GM21423 (cell line): Measurements from ENCODE around the gene RNASE8.
"Not testable (repeated sequence)": the region's sequence is repeated elsewhere in the genome, so short reads cannot be mapped to it uniquely, and the experiment has no call there.

Experiments used
- ATAC-seq: cut with Tn5 transposase; IDR thresholded peaks from one replicate; pipeline ENCODE4 v1.9.1; 2021; ENCODE audit warnings: mild to moderate bottlenecking, moderate library complexity; ENCODE audit not compliant: unreplicated experiment

RNASE8 gene

DNA sequence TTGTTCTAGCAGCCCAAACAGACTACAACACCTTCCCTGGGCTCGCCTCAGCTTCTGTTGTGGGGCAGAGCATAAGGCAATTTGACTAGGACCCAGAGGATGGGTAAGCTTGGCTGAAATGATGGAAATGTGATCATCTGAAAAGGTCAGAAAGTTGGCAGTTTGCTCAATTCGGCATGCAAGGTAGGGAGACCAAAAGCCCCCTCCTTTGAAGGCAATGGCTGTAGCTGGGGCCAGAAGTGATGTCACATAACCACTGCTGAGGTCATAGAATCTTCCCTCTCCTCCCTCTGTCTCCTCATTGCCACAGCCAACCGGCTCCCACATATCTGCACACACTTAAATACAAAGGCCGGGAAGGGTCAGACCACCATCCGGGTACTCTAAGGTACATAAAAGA, 27.7 kb upstream of the RNASE8 start, which contains the start of gene TPPP2:
TPPP2 (plus strand) TSS at position 301 of the 400 bp plus-strand sequence. CDS start 365 bp downstream, outside the sequence.
- ATAC-seq = no peak

DNA sequence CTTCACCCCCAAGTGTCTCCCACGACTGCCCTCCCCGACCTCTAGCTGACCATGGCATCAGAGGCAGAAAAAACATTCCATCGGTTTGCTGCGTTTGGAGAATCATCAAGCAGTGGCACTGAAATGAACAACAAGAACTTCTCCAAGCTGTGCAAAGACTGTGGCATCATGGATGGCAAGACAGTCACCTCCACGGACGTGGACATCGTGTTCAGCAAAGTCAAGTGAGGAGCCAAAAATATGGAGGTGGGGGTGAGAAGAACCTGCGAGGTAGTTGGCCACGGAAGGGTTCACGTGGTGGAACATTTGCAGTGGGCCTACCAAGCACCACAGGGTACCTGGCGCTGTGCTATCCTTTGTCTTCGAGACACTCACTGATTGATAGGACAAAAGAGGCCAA, 27.1 kb upstream of the RNASE8 start:
- ATAC-seq = no peak

DNA sequence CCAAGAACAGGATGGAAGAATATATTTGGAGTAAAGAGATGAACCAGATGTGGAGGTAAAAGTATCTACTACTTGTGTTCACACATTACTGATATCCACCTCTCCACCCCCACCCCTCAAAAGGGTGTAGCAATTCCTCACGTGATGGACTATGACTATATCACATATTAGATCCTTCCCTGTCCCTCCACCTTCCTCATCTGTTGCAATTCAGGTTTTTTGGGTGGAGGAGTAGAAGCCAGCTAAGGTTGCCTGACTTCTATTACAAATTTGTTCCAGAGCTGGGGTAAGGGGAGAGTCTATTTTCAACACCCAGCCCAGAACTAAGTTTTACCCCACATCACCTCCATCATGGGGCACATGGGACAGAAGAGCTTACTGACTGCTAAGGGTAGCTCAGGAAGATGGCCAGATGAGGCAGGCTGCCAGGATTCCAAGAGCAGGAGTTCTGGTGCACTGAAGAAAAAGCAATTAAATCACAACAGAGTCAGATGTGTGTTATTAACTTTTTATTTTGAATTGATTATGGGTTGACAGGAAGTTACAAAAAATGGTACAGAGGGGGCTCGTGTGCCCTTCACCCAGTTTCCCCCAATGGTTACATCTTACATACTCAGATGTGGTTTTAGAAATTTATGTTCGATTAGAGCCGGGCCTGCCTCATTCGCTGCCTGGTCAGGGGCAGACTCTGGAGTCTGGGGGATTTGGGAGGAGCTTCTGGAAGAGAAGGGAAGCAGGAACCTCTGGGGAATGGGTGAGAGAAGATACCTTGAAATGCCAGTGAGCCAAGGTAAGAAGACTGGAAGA, 25.1 kb upstream of the RNASE8 start:
- no peak for ATAC-seq

DNA sequence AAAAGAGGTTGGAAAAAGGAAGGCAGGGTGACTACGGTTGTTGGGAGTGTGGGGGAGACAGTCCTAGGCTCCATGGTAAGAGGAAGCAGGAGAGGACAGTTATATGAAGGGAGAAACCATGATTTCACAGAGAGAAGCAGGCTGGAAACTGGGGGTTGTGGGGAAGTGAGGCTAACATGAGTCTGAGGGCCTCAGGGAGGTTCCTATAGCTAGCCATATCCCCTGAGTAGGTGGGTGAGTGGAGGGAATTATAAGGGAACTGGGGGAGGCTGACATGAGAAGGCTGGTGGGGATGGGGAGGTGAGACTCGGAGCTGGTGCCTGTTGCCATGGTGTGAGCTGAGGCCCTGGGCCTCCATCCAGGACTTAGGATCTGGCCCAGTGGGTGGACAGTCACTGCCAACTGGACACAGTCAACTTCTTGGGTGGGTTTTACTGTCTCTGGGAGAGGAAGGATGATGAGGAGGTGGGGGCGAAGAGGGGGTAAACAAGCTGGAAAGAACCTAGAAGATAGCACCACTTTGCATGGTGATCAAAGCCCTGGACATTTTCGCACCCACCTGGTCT, 24.4 kb upstream of the RNASE8 start:
- ATAC-seq = no peak

DNA sequence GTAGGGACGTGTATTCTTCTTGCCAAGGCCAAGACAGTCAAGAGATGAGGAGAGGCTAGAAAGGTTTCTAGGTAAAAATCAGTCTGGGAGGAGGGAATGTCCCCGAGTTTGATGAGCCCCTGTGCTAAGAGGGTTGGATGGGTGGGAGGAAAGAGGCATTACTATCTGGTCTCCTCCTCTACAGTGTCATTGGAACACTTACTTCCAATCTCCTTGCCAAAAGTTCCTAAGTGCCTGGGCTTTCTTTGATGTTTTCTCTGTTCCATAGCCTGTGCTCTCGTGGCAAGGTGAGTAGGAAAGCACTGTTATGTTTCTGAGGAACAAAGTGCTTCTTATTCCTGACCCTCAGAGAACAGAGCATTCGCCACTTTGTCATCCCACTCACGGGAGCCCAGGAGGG, 22.9 kb upstream of the RNASE8 start, which contains the start of gene RNASE13:
RNASE13 (minus strand) TSS at position 101 of the 400 bp plus-strand sequence. CDS start 519 bp downstream, outside the sequence.
- ATAC-seq = no peak

DNA sequence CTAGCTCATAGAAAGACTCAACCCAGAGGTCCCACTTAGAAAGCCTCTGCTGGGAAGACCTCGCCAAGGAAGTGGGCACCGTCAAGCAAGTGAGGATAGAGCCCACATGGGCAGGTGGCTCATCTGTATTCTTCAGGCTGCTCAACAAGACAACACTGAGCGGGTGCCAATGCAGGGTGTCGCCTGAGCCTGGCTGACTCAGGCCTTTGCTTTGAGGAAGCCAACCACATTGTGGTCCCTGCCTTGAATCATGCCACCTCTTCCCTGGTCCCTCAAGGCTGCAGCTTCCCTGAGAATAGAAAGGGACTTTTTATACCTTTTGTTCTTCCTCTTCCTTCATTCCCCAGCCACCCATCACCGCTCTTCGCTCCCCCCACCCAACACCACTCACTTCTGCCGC, 20.9 kb upstream of the RNASE8 start:
- no peak for ATAC-seq

DNA sequence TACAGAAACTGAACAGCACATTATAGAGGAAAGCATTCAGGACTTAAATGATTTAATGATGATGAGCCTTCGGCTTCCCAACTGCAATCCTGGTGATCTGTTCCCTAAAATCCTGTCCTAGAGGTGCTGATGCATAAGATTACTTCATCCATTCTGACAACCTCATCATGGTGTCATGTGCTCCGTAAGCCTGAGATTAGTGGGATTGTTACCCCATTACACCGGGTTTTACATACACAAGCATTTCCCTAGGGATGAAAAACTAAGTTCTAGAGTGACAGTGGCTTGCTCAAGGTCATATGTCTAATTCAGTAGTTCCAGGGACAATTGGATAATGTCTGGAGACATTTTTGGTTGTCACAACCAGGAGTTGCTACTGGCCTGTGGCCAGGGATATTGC, 20.5 kb upstream of the RNASE8 start:
- no peak for ATAC-seq

DNA sequence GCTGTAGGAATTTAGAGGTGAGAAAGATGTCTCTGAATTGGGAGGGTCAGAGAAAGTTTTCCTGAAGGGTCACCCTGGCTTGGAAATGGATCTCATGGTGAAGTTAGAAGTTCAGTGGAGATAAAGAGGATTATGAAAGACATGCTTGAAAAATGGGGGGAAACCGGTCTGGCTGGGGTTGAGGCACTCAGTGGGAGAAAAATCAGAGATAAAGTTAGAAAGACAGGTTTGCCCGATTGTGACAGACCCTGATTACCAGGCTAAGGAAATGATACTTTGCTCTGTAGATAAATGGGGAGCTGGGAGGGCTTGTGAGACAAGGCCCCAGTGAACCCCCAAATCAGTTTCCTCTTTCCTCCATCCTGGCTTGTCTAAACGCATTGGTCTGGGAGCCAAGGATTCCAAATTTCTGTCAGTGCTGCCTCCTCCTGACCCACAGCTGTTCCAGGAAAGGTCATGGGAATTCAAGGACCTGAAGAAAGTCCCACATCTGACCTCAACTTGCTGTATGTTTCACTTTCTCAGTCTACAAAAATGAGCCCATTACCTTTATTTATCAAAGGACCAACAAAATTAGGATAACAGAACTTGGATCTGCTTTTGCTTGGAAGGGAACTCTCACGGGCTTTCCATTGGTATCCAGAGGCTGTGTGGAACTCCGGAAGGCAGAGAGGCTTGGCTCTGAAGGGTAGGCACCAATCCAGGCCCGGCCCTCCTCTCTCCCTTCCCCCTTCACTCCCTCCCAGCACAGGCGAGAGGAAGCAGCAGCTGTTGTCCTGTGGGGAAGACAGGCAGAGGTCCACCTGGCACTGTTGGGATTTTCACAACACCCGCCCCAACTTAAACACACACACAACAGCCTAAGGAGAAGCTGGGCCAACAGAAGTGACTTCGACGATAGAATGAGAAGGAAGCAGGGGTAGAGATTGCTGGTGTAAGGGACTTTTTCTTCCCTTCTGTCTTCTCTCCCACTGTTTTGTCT, 18.9 kb upstream of the RNASE8 start:
- no peak for ATAC-seq

DNA sequence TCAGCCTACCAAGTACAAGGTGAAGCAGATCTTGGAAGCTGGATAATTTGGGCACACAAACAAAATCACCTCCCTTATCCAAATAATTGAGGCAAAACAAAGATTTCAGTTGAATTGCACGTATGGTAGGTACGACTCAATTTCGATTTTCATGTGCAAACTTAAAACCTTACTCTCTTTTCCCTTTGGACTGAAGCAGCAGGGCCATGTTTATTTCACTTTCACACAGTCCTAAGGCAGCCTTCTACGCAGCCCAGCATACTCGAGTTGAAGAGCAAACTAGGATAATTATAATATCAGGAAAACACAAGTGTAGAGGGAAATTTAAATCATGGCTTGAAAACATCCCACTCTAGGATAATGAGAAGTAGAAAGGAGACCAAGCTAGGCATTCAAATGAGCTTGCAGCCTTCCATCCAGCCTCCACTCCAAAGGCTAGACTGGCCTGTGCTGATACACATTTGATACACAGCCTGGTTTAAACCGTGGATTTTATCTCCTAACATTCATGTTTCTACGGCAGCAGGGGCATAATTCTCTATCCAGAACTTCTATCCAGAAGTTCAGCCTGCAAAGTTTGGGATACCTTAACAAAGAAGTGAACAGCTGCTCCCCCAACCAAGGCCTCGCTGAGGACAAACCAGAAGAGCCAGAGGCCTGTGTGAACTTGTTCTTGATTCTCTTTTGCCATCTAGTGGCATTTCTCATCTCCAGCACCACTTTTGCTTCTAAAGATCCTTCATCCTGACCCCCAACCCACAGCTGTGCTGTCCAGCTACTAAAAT, 17.8 kb upstream of the RNASE8 start:
- no peak for ATAC-seq

DNA sequence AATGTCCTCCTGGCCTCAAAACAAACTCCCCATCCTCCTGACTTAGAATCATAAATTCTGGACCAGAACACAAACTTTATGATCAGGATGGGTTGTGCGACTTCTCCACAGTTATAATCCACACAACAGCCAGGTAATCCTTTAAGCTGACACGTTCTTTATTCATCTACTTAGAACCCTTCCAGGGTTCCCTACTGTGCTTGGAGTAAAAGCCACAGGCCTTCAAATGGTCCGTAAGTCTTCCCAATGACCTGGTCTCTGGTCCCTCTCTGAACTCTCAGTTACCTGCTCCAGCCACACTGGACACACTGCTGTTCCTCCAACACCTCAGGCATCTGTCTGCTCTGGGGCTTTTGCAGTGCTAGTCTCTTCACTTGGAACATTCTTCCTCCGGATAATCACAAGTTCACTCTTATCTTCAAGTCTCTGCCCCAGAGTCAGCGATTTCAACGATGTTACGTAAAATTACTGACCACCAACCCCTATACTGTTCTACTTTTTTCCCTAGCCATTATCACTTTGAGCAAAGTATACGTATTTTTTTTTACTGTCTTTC, 17.2 kb upstream of the RNASE8 start:
- ATAC-seq = no peak

DNA sequence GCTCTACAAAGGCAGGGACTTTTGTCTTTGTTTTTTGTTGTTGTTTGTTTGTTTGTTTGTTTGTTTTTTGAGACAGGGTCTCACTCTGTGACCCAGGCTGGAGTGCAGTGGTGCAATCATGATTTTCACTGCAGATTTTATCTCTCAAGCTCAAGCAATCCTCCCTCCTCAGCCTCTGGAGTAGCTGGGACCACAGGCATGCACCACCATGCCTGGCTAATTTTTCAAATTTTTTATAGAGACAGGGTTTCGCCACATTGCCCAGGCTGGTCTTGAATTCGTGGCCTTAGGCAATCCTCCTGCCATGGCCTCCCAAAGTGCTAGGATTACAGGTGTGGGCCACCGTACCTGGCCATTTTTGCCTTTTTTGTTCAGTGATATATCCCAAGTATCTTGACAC, 16.7 kb upstream of the RNASE8 start:
- ATAC-seq = not testable (repeated sequence)

DNA sequence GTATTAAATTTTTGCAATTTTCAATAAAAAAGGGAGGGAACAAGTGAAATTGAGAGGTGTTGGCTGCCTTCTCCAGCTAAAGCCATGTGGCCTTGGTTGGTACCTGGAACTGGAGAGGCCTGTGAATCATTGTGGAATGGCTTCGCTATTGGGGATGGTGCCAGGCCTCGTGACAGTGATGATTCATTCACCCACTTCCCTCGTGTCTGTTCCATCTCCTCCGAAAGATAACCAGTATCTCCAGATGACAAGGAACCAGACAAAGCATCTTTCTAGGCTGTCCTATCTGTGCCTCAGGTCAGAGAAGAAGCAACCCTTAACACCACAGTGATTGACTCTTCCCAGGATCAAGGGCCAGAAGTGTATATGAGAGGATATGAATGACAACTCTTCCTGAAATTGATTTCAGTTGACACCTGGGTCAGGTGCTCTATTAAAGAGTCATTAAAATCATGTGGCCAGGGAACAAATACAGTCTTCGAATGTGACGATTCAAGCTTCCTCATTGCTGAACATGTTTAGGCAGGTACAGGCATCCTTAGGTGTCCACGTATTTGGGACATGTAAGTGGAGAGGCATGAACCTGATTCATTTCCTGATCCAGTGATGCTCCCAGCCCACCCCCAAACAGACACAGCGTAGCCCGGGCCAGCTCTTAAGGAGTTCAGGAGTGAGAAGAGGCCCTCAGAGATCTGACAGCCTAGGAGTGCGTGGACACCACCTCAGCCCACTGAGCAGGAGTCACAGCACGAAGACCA, 15.8 kb upstream of the RNASE8 start, which contains the start of gene RNASE7:
RNASE7 (plus strand) TSS at position 687 of the 758 bp plus-strand sequence. CDS start 631 bp downstream, outside the sequence.
- ATAC-seq = no peak

DNA sequence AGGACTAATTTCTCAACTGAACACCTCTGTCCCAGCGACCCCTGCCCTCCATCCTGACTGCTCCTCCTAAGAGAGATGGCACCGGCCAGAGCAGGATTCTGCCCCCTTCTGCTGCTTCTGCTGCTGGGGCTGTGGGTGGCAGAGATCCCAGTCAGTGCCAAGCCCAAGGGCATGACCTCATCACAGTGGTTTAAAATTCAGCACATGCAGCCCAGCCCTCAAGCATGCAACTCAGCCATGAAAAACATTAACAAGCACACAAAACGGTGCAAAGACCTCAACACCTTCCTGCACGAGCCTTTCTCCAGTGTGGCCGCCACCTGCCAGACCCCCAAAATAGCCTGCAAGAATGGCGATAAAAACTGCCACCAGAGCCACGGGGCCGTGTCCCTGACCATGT, 14.7 kb upstream of the RNASE8 start:
- ATAC-seq = no peak

DNA sequence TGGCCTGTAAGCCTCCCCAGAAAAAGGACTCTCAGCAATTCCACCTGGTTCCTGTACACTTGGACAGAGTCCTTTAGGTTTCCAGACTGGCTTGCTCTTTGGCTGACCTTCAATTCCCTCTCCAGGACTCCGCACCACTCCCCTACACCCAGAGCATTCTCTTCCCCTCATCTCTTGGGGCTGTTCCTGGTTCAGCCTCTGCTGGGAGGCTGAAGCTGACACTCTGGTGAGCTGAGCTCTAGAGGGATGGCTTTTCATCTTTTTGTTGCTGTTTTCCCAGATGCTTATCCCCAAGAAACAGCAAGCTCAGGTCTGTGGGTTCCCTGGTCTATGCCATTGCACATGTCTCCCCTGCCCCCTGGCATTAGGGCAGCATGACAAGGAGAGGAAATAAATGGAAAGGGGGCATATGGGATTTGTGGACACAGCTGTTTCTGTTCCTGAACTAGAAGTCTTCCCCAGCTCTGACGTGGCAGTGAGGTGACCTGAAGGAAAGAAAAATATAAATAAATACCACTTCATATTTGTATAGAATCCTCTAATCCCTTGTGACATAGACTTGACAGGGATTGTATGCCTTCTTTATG, 14.1 kb upstream of the RNASE8 start:
- ATAC-seq = no peak

DNA sequence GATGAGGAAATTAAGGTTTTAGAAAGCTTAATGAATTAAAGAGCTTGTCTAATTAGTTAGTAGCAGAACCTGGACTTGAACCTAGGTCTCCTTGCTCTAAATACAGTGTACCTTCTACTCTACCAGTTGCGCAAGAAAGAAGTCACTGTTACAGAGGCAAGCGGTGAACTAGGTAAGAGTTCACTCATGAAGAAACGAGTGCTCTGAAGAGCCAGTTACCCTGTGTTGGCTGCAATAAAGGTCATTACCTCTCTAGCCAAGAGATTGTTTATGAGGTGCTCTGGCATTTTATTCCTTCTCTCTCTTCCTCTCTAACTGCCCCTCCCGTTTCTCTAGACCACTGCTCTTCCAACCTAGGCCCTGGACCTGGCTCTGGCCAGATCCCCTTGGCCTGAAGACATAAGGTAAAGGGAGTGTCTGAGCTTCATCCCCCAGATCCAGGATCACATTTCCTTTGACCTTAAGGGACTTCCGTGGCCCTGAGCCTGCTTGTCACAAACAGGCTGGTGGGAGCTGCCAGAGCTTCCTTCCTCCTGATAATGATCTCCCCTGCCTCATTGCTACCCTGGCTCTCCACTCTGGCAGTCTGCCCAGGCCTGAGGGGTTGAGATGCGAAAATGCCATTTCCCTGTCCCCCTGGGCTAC, 13.5 kb upstream of the RNASE8 start:
- ATAC-seq = no peak

DNA sequence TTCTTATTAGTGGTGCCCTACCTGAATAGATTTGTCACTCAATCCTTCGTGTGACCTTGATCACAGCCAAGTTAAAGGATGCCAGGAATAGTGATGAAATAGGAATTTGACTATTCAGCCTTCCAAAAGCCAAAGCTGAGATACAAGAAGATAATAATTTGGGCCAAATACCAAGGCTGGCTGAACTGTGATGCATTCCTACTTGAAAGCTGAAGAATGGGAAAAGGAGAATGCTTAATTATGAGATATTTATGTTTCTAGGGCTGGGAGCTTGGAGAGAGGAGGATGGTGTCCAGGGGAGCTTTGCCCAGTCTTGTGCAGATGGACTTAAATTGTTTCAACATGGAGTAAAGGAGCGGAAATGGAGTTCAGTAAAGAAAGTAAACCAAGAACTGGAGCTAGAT, 10.2 kb upstream of the RNASE8 start:
- no peak for ATAC-seq

DNA sequence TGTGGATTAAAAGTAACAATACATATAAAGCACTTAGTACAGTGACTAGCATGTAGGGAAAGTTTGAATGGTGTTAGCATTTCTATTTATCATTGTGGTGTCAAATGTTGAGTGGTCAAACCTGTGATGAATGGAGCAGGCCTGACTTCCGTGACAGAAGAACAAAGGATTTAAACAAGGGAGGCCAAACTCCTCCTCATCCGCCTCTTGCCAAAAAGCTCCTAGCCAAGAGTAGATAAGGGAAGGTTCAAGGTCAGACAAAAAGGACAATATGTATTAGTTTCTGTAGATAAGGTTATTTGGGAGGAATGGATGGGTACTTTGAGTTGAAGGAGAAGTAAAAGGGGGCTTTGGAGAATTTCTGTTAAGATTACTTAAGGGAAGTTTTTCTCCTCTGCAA, 9.0 kb upstream of the RNASE8 start:
- ATAC-seq = no peak

DNA sequence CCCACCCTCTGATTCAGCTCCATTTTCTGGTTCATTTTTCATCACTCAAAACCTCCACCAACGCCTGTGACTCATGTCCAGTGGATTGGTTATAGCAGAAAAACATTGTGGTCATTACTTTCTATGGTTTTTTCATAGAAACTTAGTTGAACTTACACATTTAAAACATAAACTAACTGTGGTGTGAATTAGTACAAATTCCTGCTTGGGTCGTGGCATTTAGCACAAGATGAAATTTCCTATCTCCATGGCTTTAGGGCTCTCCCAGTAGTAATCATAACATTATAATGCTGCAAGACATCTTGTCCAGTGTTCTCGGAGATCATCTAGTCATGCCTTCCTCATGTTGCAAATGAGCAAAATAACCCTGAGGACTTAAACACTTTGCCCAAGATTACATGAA, 8.3 kb upstream of the RNASE8 start:
- ATAC-seq = no peak
